GM23248 (cell line): ENCODE measurements around the gene ATP2A3.

Source experiments
- EZH2 ChIP-seq: fragments of 200-600 bp; sonication (generic); IDR thresholded peaks from 2 replicates; pipeline ENCODE4 v1.6.1; 2018; ENCODE audit warnings: antibody characterized with exemption, mild to moderate bottlenecking; ENCODE audit not compliant: insufficient read depth, poor library complexity, severe bottlenecking
- EZH2phosphoT487 ChIP-seq: fragments of 200-600 bp; sonication (generic); IDR thresholded peaks from 2 replicates; pipeline ENCODE4 v1.6.1; 2018; ENCODE audit warnings: antibody characterized with exemption, moderate library complexity, mild to moderate bottlenecking, low read depth; ENCODE audit not compliant: insufficient read depth

DNA sequence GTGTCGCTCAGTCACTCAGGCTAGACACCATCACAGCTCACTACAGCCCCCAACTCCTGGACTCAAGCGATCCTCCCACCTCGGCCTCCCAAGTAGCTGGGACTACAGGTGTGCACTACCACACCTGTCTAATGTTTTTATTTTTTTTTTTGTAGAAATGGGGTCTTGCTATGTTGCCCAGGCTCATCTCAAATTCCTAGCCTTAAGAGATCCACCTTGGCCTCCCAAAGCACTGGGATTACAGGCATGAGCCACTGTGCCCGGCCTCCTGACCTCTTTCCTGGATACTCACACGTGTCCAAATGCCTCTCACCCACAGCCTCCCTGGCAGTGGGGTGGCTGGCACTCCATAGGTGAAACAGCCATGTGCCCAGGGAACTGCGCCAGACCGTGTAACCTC lies 88.9 kb downstream of the ATP2A3 start:
- TF ChIP-seq EZH2, result no peak
- TF ChIP-seq EZH2phosphoT487, result no peak
